Stimulated activated CD8-positive, alpha-beta memory T cell treated with anti-CD3 and anti-CD28 coated beads, Interleukin-15, amount 100 ng/mL, for 24 hours (primary cell): Measurements from ENCODE around the gene PIP4K2B.
"Not testable (repeated sequence)": the region's sequence is repeated elsewhere in the genome, so short reads cannot be mapped to it uniquely, and the experiment has no call there.

ENCODE experiments used
- DNase-seq: peaks from one replicate; pipeline ENCODE4 v3.0.0-alpha.2; 2020; ENCODE audit warnings: low read depth

The PIP4K2B gene

DNA sequence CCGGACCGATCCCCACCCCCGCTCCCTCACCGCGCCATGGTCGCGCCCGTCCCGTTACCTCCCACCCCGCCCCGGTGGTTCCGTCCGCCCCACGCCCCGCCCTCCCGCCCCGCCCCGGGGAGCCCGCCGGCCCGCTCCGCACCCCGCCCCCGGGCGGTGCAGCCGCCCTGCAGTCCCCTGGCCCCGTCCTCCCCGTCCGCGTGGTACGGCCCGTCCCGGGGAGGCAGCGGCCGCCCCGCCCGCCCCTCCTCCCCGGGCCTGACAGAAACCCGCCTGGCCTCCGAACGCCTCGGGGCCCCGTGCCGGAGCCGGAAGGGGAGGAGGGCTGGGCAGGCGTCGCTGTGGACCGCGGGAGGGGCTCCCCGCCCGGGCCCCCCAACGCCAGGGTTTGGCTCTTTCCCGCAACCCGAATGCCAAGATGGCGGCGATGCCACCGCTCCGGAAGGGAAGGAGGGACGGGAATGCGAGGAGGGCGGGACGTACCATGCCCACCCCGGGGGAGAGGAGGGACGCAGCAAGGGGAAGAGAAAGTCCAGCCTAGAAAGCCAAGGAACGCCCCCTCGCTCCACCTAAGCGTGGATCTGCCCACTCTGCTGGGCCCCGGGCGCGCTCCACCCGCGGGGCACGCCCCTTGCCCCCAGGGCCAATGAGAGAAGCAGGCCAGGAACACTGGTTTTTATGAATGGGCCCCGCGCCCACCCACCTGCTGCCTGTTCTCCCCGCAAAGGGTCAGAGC lies at the start of gene PIP4K2B:
PIP4K2B (minus strand) TSS at position 56 of the 736 bp plus-strand sequence. CDS start 132 bp downstream, outside the sequence.
- peak; percentile 56 for DNase-seq

GRCh38 chr17:38848557-38848891 lies 49.2 kb upstream of the PIP4K2B start:
- DNase-seq, result no peak

DNA sequence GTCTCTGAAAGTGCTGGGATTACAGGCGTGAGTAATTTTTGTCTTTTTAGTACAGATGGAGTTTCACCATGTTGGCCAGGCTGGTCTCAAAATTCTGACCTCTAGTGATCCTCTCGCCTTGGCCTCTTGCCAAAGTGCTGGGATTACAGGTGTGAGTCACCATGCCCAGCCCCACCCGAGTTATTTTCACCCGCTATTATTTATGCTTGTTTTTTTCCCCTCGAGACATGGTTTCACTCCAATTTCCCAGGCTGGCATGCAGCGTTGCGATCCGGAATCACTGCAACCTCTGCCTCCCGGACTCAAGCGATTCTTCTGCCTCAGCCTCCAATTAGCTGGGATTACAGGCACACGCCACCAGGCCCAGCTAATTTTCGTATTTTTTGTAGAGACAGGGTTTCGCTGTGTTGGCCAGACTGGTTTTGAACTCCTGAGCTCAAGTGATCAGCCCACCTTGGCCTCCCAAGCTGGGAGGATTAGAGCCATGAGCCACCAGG lies 45.0 kb upstream of the PIP4K2B start:
- no peak for DNase-seq

- DNase-seq, result no peak
These were observed 26.4 kb upstream of the PIP4K2B start for GRCh38 chr17:38825762-38826247.

DNA sequence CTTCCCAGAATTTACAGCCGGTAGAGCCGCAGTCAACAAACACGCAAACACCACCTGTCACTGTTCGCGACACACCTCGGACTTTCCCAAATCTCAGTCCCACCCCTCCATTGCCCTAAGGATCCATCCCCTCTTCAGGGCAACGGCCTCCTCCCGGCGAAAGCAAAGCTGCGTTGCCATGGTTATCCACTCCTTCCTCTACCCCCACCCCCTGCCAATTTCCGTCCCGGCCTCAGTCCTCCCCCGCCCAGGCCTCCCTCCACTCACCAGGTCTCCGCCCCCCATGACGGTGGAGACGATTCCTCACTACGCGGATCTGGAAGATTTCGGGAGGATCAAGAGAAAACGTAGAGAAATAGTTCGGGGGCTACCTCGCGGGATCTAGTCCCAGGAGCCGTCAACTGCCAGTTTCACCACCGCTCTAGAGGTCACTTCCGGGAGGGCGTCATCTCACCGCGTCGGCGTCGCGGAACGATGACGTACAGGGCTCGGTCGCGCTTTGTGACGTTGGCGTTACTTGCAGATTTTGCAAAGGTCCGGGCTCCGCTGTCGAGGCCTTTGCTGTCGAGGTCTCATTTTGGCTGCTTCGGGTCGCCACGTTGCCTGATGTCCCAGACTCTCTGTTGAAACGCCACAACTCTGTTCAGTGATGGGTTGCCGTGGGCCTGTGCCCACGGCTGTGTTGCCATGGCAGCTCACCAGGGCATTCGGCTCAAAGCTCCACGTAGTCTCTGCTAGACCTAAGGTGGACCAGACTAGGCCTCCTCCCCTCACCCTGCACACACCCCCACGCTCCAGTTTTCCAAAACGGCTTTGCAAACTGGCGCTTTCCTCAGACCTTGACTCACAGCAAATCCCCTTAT lies 25.8 kb upstream of the PIP4K2B start, which contains the start of gene CWC25:
CWC25 (minus strand) TSS at position 423 of the 863 bp plus-strand sequence; CDS start at position 285, 138 bp downstream.
- DNase-seq, result peak; percentile 99

- no peak for DNase-seq
These were observed 16.3 kb upstream of the PIP4K2B start for GRCh38 chr17:38815576-38816193.

DNA sequence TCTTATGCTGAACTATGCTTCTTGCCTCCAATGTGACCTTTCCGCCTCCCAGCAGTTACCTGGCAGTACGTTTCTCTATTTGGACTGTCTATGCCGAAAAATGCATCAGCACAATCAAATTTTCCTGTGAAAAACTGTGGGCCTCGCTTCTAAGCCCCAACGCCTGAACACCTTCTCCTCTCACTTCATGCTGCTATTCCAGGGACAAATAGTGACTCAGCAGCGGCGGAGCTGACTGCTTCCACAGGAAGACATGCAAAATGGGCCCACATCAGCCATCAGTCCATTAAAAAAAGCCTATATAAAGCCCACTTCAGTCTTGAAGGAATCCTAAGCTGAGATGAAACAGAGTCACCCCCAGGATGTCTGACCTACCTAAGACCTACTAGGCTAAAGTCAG lies 10.5 kb upstream of the PIP4K2B start:
- no peak for DNase-seq

- no peak for DNase-seq
These were observed 943 bp upstream of the PIP4K2B start for GRCh38 chr17:38800237-38800760.

DNA sequence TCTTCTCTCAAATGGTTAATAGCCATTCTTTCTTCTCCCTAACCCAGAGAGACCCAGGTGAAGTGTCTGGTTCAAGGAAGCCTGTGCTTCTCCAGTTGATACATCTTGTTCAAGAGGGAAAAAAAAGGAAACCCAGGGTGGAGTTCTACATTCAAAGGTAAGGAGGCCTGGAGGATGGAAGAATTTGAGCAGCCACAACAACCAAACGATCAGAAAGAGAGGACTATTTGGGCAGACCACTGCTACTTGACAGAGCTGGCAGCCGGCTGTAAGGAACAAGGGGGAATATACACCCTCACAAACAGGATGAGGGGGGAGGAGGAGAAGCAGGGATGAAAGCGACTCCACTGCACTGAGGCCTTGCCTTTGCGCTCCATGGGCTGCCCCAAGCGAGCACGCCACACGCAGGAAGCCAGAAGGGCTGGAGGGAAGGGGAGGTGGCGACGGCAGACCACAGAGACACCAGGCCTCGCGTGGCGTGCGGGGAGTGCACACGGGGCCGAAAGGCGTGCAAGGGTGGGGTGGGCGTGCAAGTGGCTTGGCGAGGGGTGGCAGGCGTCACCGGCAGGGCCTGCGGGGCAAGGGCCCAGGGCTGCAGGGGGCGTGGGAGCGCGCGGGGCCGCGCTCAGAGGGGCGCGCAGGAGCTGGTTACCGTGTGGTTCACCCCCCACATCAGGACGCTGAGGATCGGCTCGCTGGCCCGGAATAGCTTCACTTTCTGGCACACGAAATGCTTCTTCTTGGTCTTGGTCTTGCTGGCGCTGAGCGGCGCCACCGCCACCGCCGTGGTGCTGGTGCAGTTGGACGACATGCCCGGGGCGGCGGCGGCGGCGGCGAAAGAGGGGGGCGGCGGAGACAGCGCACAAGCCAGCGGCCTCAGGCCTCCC lies 499 bp downstream of the PIP4K2B start:
- DNase-seq, result no peak

DNA sequence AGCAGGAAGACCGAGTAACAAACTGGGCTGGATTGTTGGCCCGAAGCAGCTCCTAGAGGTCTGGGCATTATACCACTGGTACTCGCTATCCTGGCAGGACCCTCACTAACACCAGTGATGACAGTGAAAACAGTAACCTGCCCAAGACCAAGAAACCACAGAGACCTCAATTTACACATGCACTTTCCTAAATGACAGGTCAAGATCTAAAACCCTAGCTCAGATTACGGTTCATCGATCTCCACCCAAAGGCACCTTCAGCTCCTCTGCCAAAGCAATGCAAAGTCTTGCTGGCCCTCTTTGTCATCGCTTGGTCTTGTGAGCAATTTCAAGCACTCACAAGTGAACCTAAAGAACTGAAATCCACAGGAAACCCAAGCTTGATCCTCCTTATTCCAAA lies 1.5 kb downstream of the PIP4K2B start:
- DNase-seq, result no peak

DNA sequence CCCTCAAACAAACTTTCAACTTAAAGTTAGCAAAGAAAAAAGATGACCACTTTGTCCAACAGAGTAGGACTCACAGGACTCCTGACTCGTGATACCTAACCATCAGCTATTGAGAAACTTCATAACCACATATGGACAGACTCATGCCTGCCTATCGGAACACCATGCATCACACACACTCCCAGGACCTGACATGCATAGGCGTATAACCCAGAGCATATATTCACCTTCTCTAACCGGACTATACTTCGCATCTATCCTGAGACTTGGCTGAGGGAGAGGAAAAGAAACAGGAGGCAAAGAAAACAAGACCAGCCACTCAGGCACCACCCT lies 2.2 kb downstream of the PIP4K2B start:
- no peak for DNase-seq

GRCh38 chr17:38796451-38797157 lies 2.8 kb downstream of the PIP4K2B start:
- no peak for DNase-seq

DNA sequence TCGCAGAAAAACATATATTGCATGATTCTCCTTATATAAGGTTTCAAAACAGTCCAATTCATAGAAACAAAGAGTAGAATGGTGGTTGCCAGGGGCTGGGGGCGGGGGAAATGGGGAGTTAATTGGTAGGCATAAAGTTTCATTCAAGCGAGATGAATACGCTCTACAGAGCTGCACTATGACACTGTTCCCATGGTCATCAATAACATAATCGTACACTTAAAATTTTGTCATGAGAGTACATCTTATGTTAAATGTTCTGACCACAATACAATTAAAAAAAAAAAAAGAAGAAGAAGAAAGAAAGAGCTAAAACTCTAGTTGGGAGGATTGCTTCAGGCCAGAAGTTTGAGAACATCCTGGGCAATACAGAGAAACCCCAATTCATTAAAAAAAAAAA lies 5.1 kb downstream of the PIP4K2B start:
- no peak for DNase-seq

DNA sequence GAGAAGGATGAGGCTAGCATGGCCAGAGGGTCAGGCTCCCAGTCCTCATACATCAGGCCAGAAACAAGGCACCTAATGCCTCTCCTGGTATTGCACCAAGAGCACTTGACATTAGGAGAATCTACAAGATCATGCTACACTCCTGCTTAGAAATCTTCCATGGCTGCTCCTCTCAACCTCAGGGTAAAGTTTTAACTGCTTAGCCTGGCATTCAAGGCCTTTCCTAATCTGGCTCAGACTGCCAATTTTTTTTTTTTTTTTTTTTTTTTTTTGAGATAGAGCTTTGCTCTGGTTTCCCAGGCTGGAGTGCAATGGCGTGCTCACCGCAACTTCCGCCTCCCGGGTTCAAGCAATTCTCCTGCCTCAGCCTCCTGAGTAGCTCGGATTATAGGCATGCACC lies 8.2 kb downstream of the PIP4K2B start:
- DNase-seq, result no peak

- not testable (repeated sequence) for DNase-seq
These were observed 9.1 kb downstream of the PIP4K2B start for GRCh38 chr17:38790148-38790707.

DNA sequence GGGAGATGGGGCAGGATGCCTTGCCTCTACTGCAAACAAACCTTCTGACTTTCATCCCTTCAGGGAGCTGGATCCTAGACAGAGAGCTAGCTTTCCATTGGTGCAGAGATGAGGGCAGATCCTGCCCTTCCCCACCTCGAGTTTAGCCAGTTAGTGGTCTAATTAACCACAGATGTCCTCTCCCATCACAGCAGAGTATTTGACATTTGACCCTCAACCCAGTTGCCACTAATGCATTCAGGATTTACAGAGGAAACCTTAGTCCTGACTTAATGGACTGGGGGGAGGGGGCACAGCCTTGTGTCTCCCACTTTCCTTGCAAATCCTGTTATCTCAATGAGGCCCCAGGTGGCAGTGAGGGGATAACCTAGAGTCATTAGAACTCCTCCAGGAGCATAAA lies 10.2 kb downstream of the PIP4K2B start:
- no peak for DNase-seq

- DNase-seq, result not testable (repeated sequence)
These were observed 11.4 kb downstream of the PIP4K2B start for GRCh38 chr17:38787999-38788398.

- DNase-seq, result no peak
These were observed 13.0 kb downstream of the PIP4K2B start for GRCh38 chr17:38786372-38786771.

- DNase-seq, result no peak
These were observed 16.1 kb downstream of the PIP4K2B start for GRCh38 chr17:38783227-38783626.
